ENCODE data around the gene SDK1. TPM values are rescaled to one million over a fixed set of nuclear protein-coding genes. Genes with fewer than 3 reads are reported as not detected.

SDK1 gene
- total and polyA plus RNA-seq, 2 of the 8 experiments (the other 6 are each of a cell fraction or from before 2014, with no cell fraction given) = 3.3 to 7.2 TPM

GRCh38 chr7:4048336-4048735 is 747.3 kb downstream of the SDK1 start:
- Histone ChIP-seq H4K20me1 (replicated peaks in 1 of 2; ENCODE audit: control insufficient read depth in 1 of 2, insufficient read depth in 2 of 2, low read length in 2 of 2) (no peaks in the 10 kb centered on the region), H3K4me2 (ENCODE audit: insufficient read depth in 1 of 2, low read depth in 2 of 2, low read length in 2 of 2) (no peak overlapping the region), H3K18ac (ENCODE audit: extremely low read depth, low read length) (peak overlapping the region; percentile 34; the same call in 1 of the 2 replicates), H3K23ac (ENCODE audit: insufficient read length) (no peak overlapping the region), H3K9ac (replicated peaks in 1 of 4; ENCODE audit: extremely low read depth in 1 of 4, low read depth in 3 of 4, low read length in 3 of 4) (no peak overlapping the region), H3K56ac (replicated peaks; ENCODE audit: insufficient read length, low read depth, low read length) (no peak overlapping the region), H3K79me1 (ENCODE audit: low read depth, low read length) (no peaks in the 10 kb centered on the region), H3K14ac (ENCODE audit: insufficient read length) (no peak overlapping the region), H3K9me3 (ENCODE audit: insufficient read depth in 2 of 2, low read depth in 1 of 2, low read length in 1 of 2) (no peaks in the 10 kb centered on the region), H3K27ac (ENCODE audit: low read depth, low read length) (no peak overlapping the region), H3K27me3 (replicated peaks in 1 of 4; ENCODE audit: control insufficient read depth in 3 of 4, extremely low read depth in 1 of 4, insufficient read depth in 3 of 4, low read length in 3 of 4) (no peaks in the 10 kb centered on the region; a peak in 1 of 7 replicates), H2BK12ac (ENCODE audit: low read depth, low read length) (peak overlapping the region; percentile 75; the same call in 1 of the 2 replicates), H2BK20ac (ENCODE audit: low read length) (no peak overlapping the region), H3K4ac (replicated peaks; ENCODE audit: insufficient read length, low read depth, low read length) (no peak overlapping the region), H3K4me3 (ENCODE audit: extremely low read depth in 1 of 4, insufficient read depth in 2 of 4, low read depth in 3 of 4, low read length in 4 of 4) (no peak overlapping the region), H2AFZ (ENCODE audit: low read length) (no peak overlapping the region), H3K79me2 (ENCODE audit: control insufficient read depth in 1 of 2, insufficient read depth in 2 of 2, low read length in 2 of 2) (no peaks in the 10 kb centered on the region), H4K8ac (ENCODE audit: extremely low read depth, insufficient read depth, low read length) (no peak overlapping the region), H3K4me1 (replicated peaks in 1 of 4; ENCODE audit: control insufficient read depth in 3 of 4, insufficient read depth in 4 of 4, low read length in 3 of 4) (peaks cover under 1 to 7% (median 4%) of the 10 kb centered on the region in 4 experiments), H3K36me3 (ENCODE audit: control insufficient read depth in 2 of 4, insufficient read depth in 4 of 4, low read length in 3 of 4) (no peaks in the 10 kb centered on the region), H2BK120ac (replicated peaks; ENCODE audit: low read depth, low read length) (no peak overlapping the region), H3K23me2 (ENCODE audit: low read depth, low read length) (no peaks in the 10 kb centered on the region), H4K5ac (ENCODE audit: insufficient read length, low read depth, low read length) (no peak overlapping the region), H2BK5ac (ENCODE audit: low read depth, low read length) (0 out of 2 replicates have a peak overlapping the region, but pooled peaks have one; percentile 8), H2BK15ac (ENCODE audit: low read length) (no peak overlapping the region; the same call in 1 of the 2 replicates), H2AK5ac (ENCODE audit: low read depth, low read length) (no peak overlapping the region), H4K91ac (replicated peaks; ENCODE audit: insufficient read length, low read length) (no peak overlapping the region)
- TF ChIP-seq EP300 (IDR thresholded peaks at IDR 0.05; ENCODE audit: borderline replicate concordance in 1 of 2, low read depth in 2 of 2, low read length in 2 of 2) = no peak
- TF ChIP-seq SRF (IDR thresholded peaks at IDR 0.05; ENCODE audit: low read depth, low read length) = no peak
- no peak for TF ChIP-seq RXRA (IDR thresholded peaks at IDR 0.05; ENCODE audit: insufficient read depth, low read depth, low read length)
- TF ChIP-seq, protein P1, sequence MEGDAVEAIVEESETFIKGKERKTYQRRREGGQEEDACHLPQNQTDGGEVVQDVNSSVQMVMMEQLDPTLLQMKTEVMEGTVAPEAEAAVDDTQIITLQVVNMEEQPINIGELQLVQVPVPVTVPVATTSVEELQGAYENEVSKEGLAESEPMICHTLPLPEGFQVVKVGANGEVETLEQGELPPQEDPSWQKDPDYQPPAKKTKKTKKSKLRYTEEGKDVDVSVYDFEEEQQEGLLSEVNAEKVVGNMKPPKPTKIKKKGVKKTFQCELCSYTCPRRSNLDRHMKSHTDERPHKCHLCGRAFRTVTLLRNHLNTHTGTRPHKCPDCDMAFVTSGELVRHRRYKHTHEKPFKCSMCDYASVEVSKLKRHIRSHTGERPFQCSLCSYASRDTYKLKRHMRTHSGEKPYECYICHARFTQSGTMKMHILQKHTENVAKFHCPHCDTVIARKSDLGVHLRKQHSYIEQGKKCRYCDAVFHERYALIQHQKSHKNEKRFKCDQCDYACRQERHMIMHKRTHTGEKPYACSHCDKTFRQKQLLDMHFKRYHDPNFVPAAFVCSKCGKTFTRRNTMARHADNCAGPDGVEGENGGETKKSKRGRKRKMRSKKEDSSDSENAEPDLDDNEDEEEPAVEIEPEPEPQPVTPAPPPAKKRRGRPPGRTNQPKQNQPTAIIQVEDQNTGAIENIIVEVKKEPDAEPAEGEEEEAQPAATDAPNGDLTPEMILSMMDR (IDR thresholded peaks at IDR 0.05; ENCODE audit: control extremely low read depth in 1 of 3, insufficient read depth in 1 of 3, low read depth in 1 of 3, low read length in 3 of 3) = no peak
- no peak for TF ChIP-seq SAP30 (IDR thresholded peaks at IDR 0.05; ENCODE audit: insufficient read depth, insufficient replicate concordance, low read length)
- peak in 1 of 2 experiments; percentile 22 for DNase-seq (ENCODE audit: low read depth in 1 of 2, low spot score in 2 of 2)
- POLR2A ChIA-PET (ENCODE audit: partially characterized antibody) = no interaction called here
- CTCF ChIA-PET (ENCODE audit: partially characterized antibody) = interaction anchor here (1.4 kb wide), 1 partner anchor 53 kb away, joined by 4 read pairs; no protein-coding TSS in a partner anchor
- 93% methylated on average over 13 of the region's 14 CpGs; no CpG with 5 or more reads in 1 of the 2 experiments for WGBS, 2 experiments (ENCODE audit: extremely low coverage in 1 of 2, insufficient coverage in 1 of 2, insufficient read length in 1 of 2, insufficient replicate concordance in 2 of 2, low coverage in 1 of 2, low lambda C conversion rate in 2 of 2, missing lambda C conversion rate in 1 of 2)
- no peak for FAIRE-seq
